ENCODE data around the gene SF3B5. TPM values are rescaled to one million over a fixed set of nuclear protein-coding genes. Genes with fewer than 3 reads are reported as not detected.

SF3B5 gene
- total and polyA plus RNA-seq, 8 donors = 45.2 to 138 (median 72.7) TPM

GRCh38 chr6:144059139-144059538, 36.2 kb downstream of the SF3B5 start:
- FAIRE-seq = no peak
- ATAC-seq = no peak
- Histone ChIP-seq H3K27me3 (no peaks in the 10 kb centered on the region), H3K4me3 (no peak overlapping the region), H3K27ac (no peak overlapping the region), H3K9me3 (no peaks in the 10 kb centered on the region), H3K4me1 (peaks cover 0 to 4% (median 0%) of the 10 kb centered on the region in 3 donors), H3K36me3 (no peaks in the 10 kb centered on the region)
- no peak for DNase-seq
- intact Hi-C loops (cut with DNase I) = no loop called here
- no peak for TF ChIP-seq CTCF (IDR thresholded peaks at IDR 0.05)
- 90 to 100% methylated on average over 1 of the region's 1 CpG for WGBS, 2 donors

GRCh38 chr6:144055121-144055931, 40.0 kb downstream of the SF3B5 start:
- intact Hi-C loops (cut with DNase I) = no loop called here
- no peak overlapping the region for H3K27ac ChIP-seq
- no peak for DNase-seq
- H3K4me1 ChIP-seq = no peaks in the 10 kb centered on the region
- WGBS, 2 donors = 70 to 79% methylated on average over 6 of the region's 6 CpGs
- H3K36me3 ChIP-seq = no peaks in the 10 kb centered on the region
- no peak for TF ChIP-seq CTCF (IDR thresholded peaks at IDR 0.05)
- ATAC-seq = peak in 3 of 4 donors; percentile 26 to 66 (median 51)
- no peaks in the 10 kb centered on the region for H3K9me3 ChIP-seq
- no peak overlapping the region for H3K4me3 ChIP-seq
- no peak for FAIRE-seq
- H3K27me3 ChIP-seq = no peaks in the 10 kb centered on the region

GRCh38 chr6:144053601-144054000, 41.8 kb downstream of the SF3B5 start:
- H3K9me3 ChIP-seq = no peaks in the 10 kb centered on the region
- no peaks in the 10 kb centered on the region for H3K36me3 ChIP-seq
- intact Hi-C loops (cut with DNase I) = no loop called here
- TF ChIP-seq CTCF (IDR thresholded peaks at IDR 0.05) = no peak
- no peak for FAIRE-seq
- no peaks in the 10 kb centered on the region for H3K4me1 ChIP-seq
- DNase-seq = no peak
- ATAC-seq = no peak
- H3K27ac ChIP-seq = no peak overlapping the region
- H3K27me3 ChIP-seq = no peaks in the 10 kb centered on the region
- H3K4me3 ChIP-seq = no peak overlapping the region
- WGBS, 2 donors = 61 to 72% methylated on average over 3 of the region's 3 CpGs

GRCh38 chr6:144052488-144052887, 42.9 kb downstream of the SF3B5 start:
- TF ChIP-seq CTCF (IDR thresholded peaks at IDR 0.05) = no peak
- no peak overlapping the region for H3K27ac ChIP-seq
- H3K4me1 ChIP-seq = no peaks in the 10 kb centered on the region
- intact Hi-C loops (cut with DNase I) = no loop called here
- no peak for ATAC-seq
- no peaks in the 10 kb centered on the region for H3K9me3 ChIP-seq
- no peak overlapping the region for H3K4me3 ChIP-seq
- no peaks in the 10 kb centered on the region for H3K27me3 ChIP-seq
- no peaks in the 10 kb centered on the region for H3K36me3 ChIP-seq
- FAIRE-seq = no peak
- no peak for DNase-seq

- Histone ChIP-seq H3K27me3 (no peaks in the 10 kb centered on the region), H3K27ac (no peak overlapping the region), H3K4me1 (no peaks in the 10 kb centered on the region), H3K9me3 (no peaks in the 10 kb centered on the region), H3K36me3 (no peaks in the 10 kb centered on the region), H3K4me3 (no peak overlapping the region)
- TF ChIP-seq CTCF (IDR thresholded peaks at IDR 0.05) = no peak
- 82 to 85% methylated on average over 1 of the region's 1 CpG for WGBS, 2 donors
- ATAC-seq (no peak), DNase-seq (no peak), FAIRE-seq (no peak)
- intact Hi-C loops (cut with DNase I) = no loop called here
Observed at GRCh38 chr6:144049386-144049785, 46.0 kb downstream of the SF3B5 start.
